K562 (cell line): Measurements from ENCODE around the gene CEP44.

ENCODE experiments used
- BRCA1 ChIP-seq, 2 experiments: fragments of 450-650 bp in 1 of 2; sonication (generic) in 1 of 2; formaldehyde crosslinking in 1 of 2; IDR thresholded peaks; 2 replicates each; pipeline versions ENCODE4 v1.5.0 to v1.6.1; 2017 to 2020; ENCODE audit warnings: mild to moderate bottlenecking in 1 of 2, missing genetic modification reagents in 1 of 2
- CEBPB ChIP-seq: fragments of 450-650 bp; IDR thresholded peaks from 2 replicates; pipeline ENCODE4 v1.6.1; 2016; ENCODE audit warnings: missing genetic modification characterization, missing compliant biosample characterization
- CTCF ChIP-seq, 3 experiments: IDR thresholded peaks in 2 of 3; conservative IDR thresholded peaks in 1 of 3; 2 replicates each; pipeline ENCODE4 v1.5.1; 2011 to 2012; ENCODE audit warnings: low read length in 3 of 3, mild to moderate bottlenecking in 3 of 3, control low read depth in 2 of 3, improper control_type of control experiment in 1 of 3, inconsistent platforms in 1 of 3, low read depth in 1 of 3, mixed read lengths in 1 of 3, moderate library complexity in 1 of 3; ENCODE audit not compliant: insufficient read depth in 2 of 3
- EGR1 ChIP-seq: fragments of 450-650 bp; conservative IDR thresholded peaks from 2 replicates; pipeline ENCODE4 v1.6.1; 2017; ENCODE audit warnings: mild to moderate bottlenecking
- MCM5 ChIP-seq: fragments of 450-650 bp; IDR thresholded peaks from 2 replicates; pipeline ENCODE4 v1.6.1; 2016; ENCODE audit warnings: low read depth
- POLR2A ChIP-seq: fragments of 450-650 bp; conservative IDR thresholded peaks from 2 replicates; pipeline ENCODE4 v1.6.1; 2016
- SAFB ChIP-seq: fragments of 200-400 bp; formaldehyde crosslinking; IDR thresholded peaks from 2 replicates; pipeline ENCODE4 v1.6.1; 2017; ENCODE audit warnings: low read depth, low read length, borderline replicate concordance
- SIN3A ChIP-seq, 2 experiments: fragments of 150-350 bp in 1 of 2; IDR thresholded peaks; 2 replicates each; pipeline ENCODE4 v1.6.1; 2011 to 2016; ENCODE audit warnings: borderline replicate concordance in 2 of 2, low read depth in 2 of 2, low read length in 2 of 2, mild to moderate bottlenecking in 2 of 2, moderate library complexity in 2 of 2; ENCODE audit not compliant: control insufficient read depth in 1 of 2
- YY1 ChIP-seq, 3 experiments: IDR thresholded peaks; 2 replicates each; pipeline ENCODE4 v1.6.1; 2011; ENCODE audit warnings: low read length in 2 of 3, mild to moderate bottlenecking in 2 of 3, moderate library complexity in 2 of 3, borderline replicate concordance in 1 of 3, control low read depth in 1 of 3, low read depth in 1 of 3; ENCODE audit not compliant: insufficient read depth in 3 of 3, insufficient replicate concordance in 2 of 3, control insufficient read depth in 1 of 3, insufficient read length in 1 of 3; ENCODE audit errors: extremely low read depth in 1 of 3
- ZNF766 ChIP-seq: fragments of 200-800 bp; sonication (Bioruptor generic); conservative IDR thresholded peaks from 2 replicates; pipeline ENCODE4 v1.6.1; 2016; ENCODE audit warnings: missing genetic modification characterization, missing compliant biosample characterization
- TF ChIP-seq, protein P1 (sequence below): IDR thresholded peaks from 2 replicates; pipeline ENCODE4 v1.6.1; 2011; ENCODE audit warnings: borderline replicate concordance, low read depth, mild to moderate bottlenecking, moderate library complexity, low read length; ENCODE audit not compliant: insufficient read depth, poor library complexity, severe bottlenecking

DNA sequence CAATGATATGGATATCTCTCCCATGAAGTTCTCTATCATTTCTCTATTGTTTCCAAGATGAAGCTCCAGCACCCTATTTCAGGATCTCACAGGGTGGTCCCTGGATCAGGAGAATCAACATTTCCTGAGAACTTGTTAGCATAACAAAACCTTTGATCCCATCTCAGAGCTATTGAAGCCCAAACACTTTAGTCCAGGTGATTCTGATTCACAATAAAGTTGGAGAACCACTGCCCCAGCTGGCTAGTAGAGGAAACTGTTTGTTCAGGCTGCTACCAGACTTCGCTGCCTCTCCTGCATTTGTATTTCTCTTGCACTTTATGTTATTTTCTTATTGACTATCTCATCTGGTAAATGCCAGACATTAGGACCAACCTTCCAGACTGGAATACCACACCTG, 65.4 kb downstream of the CEP44 start:
- TF ChIP-seq, protein P1, sequence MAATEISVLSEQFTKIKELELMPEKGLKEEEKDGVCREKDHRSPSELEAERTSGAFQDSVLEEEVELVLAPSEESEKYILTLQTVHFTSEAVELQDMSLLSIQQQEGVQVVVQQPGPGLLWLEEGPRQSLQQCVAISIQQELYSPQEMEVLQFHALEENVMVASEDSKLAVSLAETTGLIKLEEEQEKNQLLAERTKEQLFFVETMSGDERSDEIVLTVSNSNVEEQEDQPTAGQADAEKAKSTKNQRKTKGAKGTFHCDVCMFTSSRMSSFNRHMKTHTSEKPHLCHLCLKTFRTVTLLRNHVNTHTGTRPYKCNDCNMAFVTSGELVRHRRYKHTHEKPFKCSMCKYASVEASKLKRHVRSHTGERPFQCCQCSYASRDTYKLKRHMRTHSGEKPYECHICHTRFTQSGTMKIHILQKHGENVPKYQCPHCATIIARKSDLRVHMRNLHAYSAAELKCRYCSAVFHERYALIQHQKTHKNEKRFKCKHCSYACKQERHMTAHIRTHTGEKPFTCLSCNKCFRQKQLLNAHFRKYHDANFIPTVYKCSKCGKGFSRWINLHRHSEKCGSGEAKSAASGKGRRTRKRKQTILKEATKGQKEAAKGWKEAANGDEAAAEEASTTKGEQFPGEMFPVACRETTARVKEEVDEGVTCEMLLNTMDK = no peak
- TF ChIP-seq CTCF (IDR thresholded peaks at IDR 0.05 in 2 of 3, conservative IDR thresholded peaks at IDR 0.05 in 1 of 3; ENCODE audit: insufficient read depth in 2 of 3, low read depth in 1 of 3, low read length in 3 of 3) (no peak), EGR1 (no peak), ZNF766 (no peak), CEBPB (tag) (no peak), MCM5 (no peak), BRCA1 (IDR thresholded peaks at IDR 0.05) (no peak), BRCA1 (CRISPR knock-in tag; IDR thresholded peaks at IDR 0.05) (no peak), YY1 (IDR thresholded peaks at IDR 0.05; ENCODE audit: borderline replicate concordance in 1 of 3, control insufficient read depth in 1 of 3, extremely low read depth in 1 of 3, insufficient read depth in 3 of 3, insufficient read length in 1 of 3, insufficient replicate concordance in 2 of 3, low read depth in 1 of 3, low read length in 2 of 3) (no peak), POLR2A (no peak), SIN3A (IDR thresholded peaks at IDR 0.05; ENCODE audit: borderline replicate concordance in 2 of 2, control insufficient read depth in 1 of 2, low read depth in 2 of 2, low read length in 2 of 2) (no peak), SAFB (no peak)
